B cell (primary cell): ENCODE results near the gene UGT1A5. TPM values are rescaled to one million over a fixed set of nuclear protein-coding genes. Genes with fewer than 3 reads are reported as not detected.

Experiments
- ATAC-seq: fragments of 200-7000 bp; cut with Tn5 transposase; one replicate; pipeline ENCODE4 v1.10.0; 2021; ENCODE audit warnings: low read depth, mild to moderate bottlenecking, moderate number of reproducible peaks, moderate library complexity
- CTCF ChIA-PET: fragments of 350-600 bp; sonication (Branson Sonifier 250); formaldehyde crosslinking; loops from one replicate; lab custom pipeline; 2021; ENCODE audit warnings: antibody characterized with exemption, inconsistent platforms; lab: Charles Lee
- POLR2A ChIA-PET: fragments of 350-600 bp; sonication (Branson Sonifier 250); formaldehyde crosslinking; loops from one replicate; lab custom pipeline; 2021; ENCODE audit warnings: antibody characterized with exemption; lab: Charles Lee
- DNase-seq: peaks from one replicate; pipeline ENCODE4 v3.0.0; 2013
- H2AFZ ChIP-seq: 2 replicates; pipeline ENCODE4 v1.6.1; 2012; ENCODE audit warnings: mild to moderate bottlenecking, low read depth, low read length; ENCODE audit not compliant: insufficient read depth, poor library complexity, severe bottlenecking
- H3K27ac ChIP-seq, 2 donors: 1 replicate in 1 of 2; 2 replicates in 1 of 2; pipeline ENCODE4 v1.5.1; 2012 to 2013; ENCODE audit warnings: low read length in 2 of 2, mild to moderate bottlenecking in 2 of 2, moderate library complexity in 1 of 2
- H3K27me3 ChIP-seq, 4 experiments: fragments of 200-600 bp in 1 of 4; sonication (generic) in 1 of 4; replicated peaks in 1 of 4; 1 replicate in 2 of 4; 2 replicates in 2 of 4; pipeline versions ENCODE4 v1.6.1 to v1.7.0; 2013 to 2016; ENCODE audit warnings: low read length in 3 of 4, mild to moderate bottlenecking in 2 of 4, mixed read lengths in 1 of 4, moderate library complexity in 1 of 4; ENCODE audit not compliant: insufficient read depth in 4 of 4, control insufficient read depth in 3 of 4; ENCODE audit errors: control extremely low read depth in 1 of 4
- H3K36me3 ChIP-seq, 2 experiments: replicated peaks in 1 of 2; 1 replicate in 1 of 2; 2 replicates in 1 of 2; pipeline versions ENCODE4 v1.6.1 to v1.7.1; 2013; ENCODE audit warnings: low read length in 1 of 2; ENCODE audit not compliant: insufficient read depth in 2 of 2, control insufficient read depth in 1 of 2; ENCODE audit errors: control extremely low read depth in 1 of 2, extremely low read depth in 1 of 2
- H3K4me1 ChIP-seq, 2 donors: fragments of 200-600 bp in 1 of 2; sonication (generic) in 1 of 2; 1 replicate in 1 of 2; 2 replicates in 1 of 2; pipeline versions ENCODE4 v1.5.1 to v1.6.1; 2013 to 2017; ENCODE audit warnings: low read length in 2 of 2; ENCODE audit not compliant: control insufficient read depth in 2 of 2, insufficient read depth in 2 of 2
- H3K4me2 ChIP-seq: replicated peaks from 2 replicates; pipeline ENCODE3; 2012; ENCODE audit warnings: mild to moderate bottlenecking, low read depth, low read length; ENCODE audit not compliant: poor library complexity, severe bottlenecking
- H3K4me3 ChIP-seq, 5 experiments: fragments of 200-600 bp in 1 of 5; sonication (generic) in 1 of 5; 1 replicate in 3 of 5; 2 replicates in 2 of 5; pipeline versions ENCODE4 v1.5.1 to v1.7.0; 2011 to 2016; ENCODE audit warnings: low read length in 4 of 5, mild to moderate bottlenecking in 4 of 5, low read depth in 2 of 5, control low read depth in 1 of 5, moderate library complexity in 1 of 5; ENCODE audit not compliant: insufficient read depth in 1 of 5; ENCODE audit errors: control extremely low read depth in 1 of 5, extremely low read depth in 1 of 5
- H3K79me2 ChIP-seq: fragments of 200-600 bp; sonication (generic); one replicate; pipeline ENCODE4 v1.6.0; 2016; ENCODE audit warnings: low read length; ENCODE audit not compliant: control insufficient read depth, insufficient read depth
- H3K9ac ChIP-seq: fragments of 200-600 bp; sonication (generic); 2 replicates; pipeline ENCODE4 v1.6.1; 2017; ENCODE audit warnings: mild to moderate bottlenecking, low read length, moderate library complexity
- H3K9me3 ChIP-seq, 3 donors: one replicate each; pipeline versions ENCODE4 v1.6.1 to v1.7.1; 2013; ENCODE audit warnings: low read length in 2 of 3; ENCODE audit not compliant: control insufficient read depth in 2 of 3, insufficient read depth in 1 of 3; ENCODE audit errors: control extremely low read depth in 1 of 3
- H4K20me1 ChIP-seq: 2 replicates; pipeline ENCODE4 v1.6.0; 2012; ENCODE audit warnings: mild to moderate bottlenecking, low read length; ENCODE audit not compliant: insufficient read depth, control insufficient read depth, poor library complexity, severe bottlenecking
- H3K27ac Mint-ChIP-seq: one replicate; pipeline ENCODE4 v1.8.0; 2021; ENCODE audit warnings: mixed read lengths
- H3K27me3 Mint-ChIP-seq: one replicate; pipeline ENCODE4 v1.8.0; 2021; ENCODE audit warnings: mixed read lengths
- H3K4me1 Mint-ChIP-seq: one replicate; pipeline ENCODE4 v1.8.0; 2021; ENCODE audit warnings: mixed read lengths
- H3K4me3 Mint-ChIP-seq: one replicate; pipeline ENCODE4 v1.8.0; 2021; ENCODE audit warnings: mixed read lengths
- H3K9me3 Mint-ChIP-seq: one replicate; pipeline ENCODE4 v1.8.0; 2022; ENCODE audit warnings: mixed read lengths; ENCODE audit not compliant: insufficient read depth
- CTCF ChIP-seq: fragments of 200-600 bp; IDR thresholded peaks from one replicate; pipeline ENCODE4 v1.8.0; 2022; ENCODE audit warnings: antibody characterized with exemption, mild to moderate bottlenecking
- EZH2 ChIP-seq: IDR thresholded peaks from 2 replicates; pipeline ENCODE4 v1.6.1; 2012; ENCODE audit warnings: borderline replicate concordance, low read depth, mild to moderate bottlenecking, moderate library complexity, low read length; ENCODE audit not compliant: insufficient read depth, poor library complexity, severe bottlenecking
- WGBS: methylation state at CpG from one replicate; pipeline ENCODE4 v1.1.5; 2013; ENCODE audit warnings: missing lambda C conversion rate; ENCODE audit not compliant: insufficient coverage; 5-methylcytosine and 5-hydroxymethylcytosine counted together
- intact Hi-C: fragments of 100-400 bp; cut with micrococcal nuclease; formaldehyde crosslinking; loops from one replicate; pipeline ENCODE4 v1.10.0; 2022
- polyA plus RNA-seq: library from polyadenylated mRNA; depleted of rRNA; stranded (reverse); fragments of >200 nt; gene quantifications from 2 replicates; pipeline ENCODE4 v1.2.3, GENCODE V29; 2012
- total RNA-seq, 2 donors: library from RNA; stranded (reverse); fragments of 120-200 nt in 1 of 2; gene quantifications; 1 replicate in 1 of 2; 2 replicates in 1 of 2; pipeline versions ENCODE4 v1.2.3 to v1.2.4, GENCODE V29; 2013 to 2022

Gene UGT1A5
- total and polyA plus RNA-seq, 2 donors (not counting 1 experiment from before 2014, with no cell fraction given) = not detected

GRCh38 chr2:233740870-233741269 is 28.2 kb downstream of the UGT1A5 start:
- CTCF ChIA-PET = interaction anchor here (0.6 kb wide), 1 partner anchor 1316 kb away, joined by 5 read pairs; no protein-coding TSS in a partner anchor

More at GRCh38 chr2:233740870-233741269, 28.2 kb downstream of the UGT1A5 start:
- Histone ChIP-seq H3K27ac (no peak overlapping the region), H3K4me1 (no peaks in the 10 kb centered on the region), H3K27me3 (peaks cover 0 to 2% (median 0%) of the 10 kb centered on the region in 4 experiments), H4K20me1 (no peaks in the 10 kb centered on the region), H3K9me3 (peaks cover 0 to 8% (median 0%) of the 10 kb centered on the region in 3 donors), H3K4me2 (no peak overlapping the region), H3K4me3 (no peak overlapping the region), H3K79me2 (no peaks in the 10 kb centered on the region), H2AFZ (no peak overlapping the region), H3K9ac (no peak overlapping the region), H3K36me3 (no peaks in the 10 kb centered on the region)
- peaks cover 45% of the 10 kb centered on the region for H3K27me3 Mint-ChIP-seq
- H3K4me3 Mint-ChIP-seq = no peak overlapping the region
- no peak overlapping the region for H3K27ac Mint-ChIP-seq
- no peaks in the 10 kb centered on the region for H3K9me3 Mint-ChIP-seq
- no CpG with 5 or more reads among the region's 2 CpGs for WGBS
- ATAC-seq = no peak
- no peak for DNase-seq
- intact Hi-C loops = no loop called here
- TF ChIP-seq CTCF (no peak), EZH2 (no peak)
- POLR2A ChIA-PET = no interaction called here
- H3K4me1 Mint-ChIP-seq = no peaks in the 10 kb centered on the region
